Measurements from ENCODE around the gene PRR23E.

Gene PRR23E

DNA sequence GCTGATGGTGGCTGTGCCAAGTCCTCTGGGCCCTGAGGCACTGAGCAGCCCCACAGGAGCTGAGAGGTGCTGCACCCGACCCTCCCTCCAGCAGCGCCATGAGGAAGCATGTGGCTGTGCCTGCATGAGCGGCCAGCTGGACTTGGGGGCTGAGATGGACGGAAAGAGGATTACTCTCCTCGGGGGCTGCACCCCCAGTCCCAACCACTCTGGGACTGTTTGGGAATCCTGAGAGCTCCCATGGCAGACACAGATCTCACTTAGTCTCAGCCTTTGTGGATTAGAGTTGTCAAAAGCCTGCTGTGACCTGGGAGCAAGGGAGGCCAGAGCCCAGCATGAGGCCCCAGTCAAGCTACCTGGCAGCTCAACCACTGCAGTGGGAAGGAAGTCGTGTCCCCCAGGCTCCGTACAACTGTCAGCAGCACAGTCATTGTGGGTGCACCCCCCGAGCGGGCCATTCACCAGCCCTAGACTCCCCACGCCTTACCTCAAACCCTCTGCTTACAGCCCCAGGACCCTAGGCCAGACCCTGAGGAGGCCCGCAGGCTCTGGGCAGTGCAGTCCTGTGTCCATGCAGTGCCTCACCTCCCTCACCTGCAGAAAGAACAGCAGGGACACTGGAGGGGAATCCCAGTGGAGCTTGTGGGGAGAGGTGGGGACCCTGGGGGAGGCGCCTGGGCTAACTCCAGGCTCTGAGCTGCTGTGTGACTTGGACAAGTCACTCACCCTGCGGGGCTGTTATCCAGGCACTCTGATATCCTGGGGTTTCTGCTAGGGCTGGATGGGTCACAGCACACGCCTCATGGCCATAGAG, 17.1 kb downstream of the PRR23E start:
- TF ChIP-seq CREB1 (IDR thresholded peaks at IDR 0.05; ENCODE audit: low read depth), result no peak
- no peak for TF ChIP-seq EP300 (IDR thresholded peaks at IDR 0.05; ENCODE audit: borderline replicate concordance)
- no peak for TF ChIP-seq CEBPB (IDR thresholded peaks at IDR 0.05)
- TF ChIP-seq YY1 (IDR thresholded peaks at IDR 0.05; ENCODE audit: low read depth), result no peak
- TF ChIP-seq, protein P1, sequence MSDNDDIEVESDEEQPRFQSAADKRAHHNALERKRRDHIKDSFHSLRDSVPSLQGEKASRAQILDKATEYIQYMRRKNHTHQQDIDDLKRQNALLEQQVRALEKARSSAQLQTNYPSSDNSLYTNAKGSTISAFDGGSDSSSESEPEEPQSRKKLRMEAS (IDR thresholded peaks at IDR 0.05), result no peak
- no peak for TF ChIP-seq TAF1 (IDR thresholded peaks at IDR 0.05; ENCODE audit: low read depth)
- no peak for TF ChIP-seq RAD21 (IDR thresholded peaks at IDR 0.05; ENCODE audit: low read depth)
- TF ChIP-seq NFIC (IDR thresholded peaks at IDR 0.05), result no peak
- TF ChIP-seq TCF12 (IDR thresholded peaks at IDR 0.05; ENCODE audit: low read depth), result no peak
- TF ChIP-seq EGR1 (IDR thresholded peaks at IDR 0.05), result no peak
- TF ChIP-seq REST (IDR thresholded peaks at IDR 0.05; ENCODE audit: low read depth), result no peak
- TF ChIP-seq ZBTB7A (IDR thresholded peaks at IDR 0.05; ENCODE audit: low read depth), result no peak
- no peak for TF ChIP-seq FOXM1 (IDR thresholded peaks at IDR 0.05; ENCODE audit: borderline replicate concordance, low read depth)
- TF ChIP-seq, protein P2, sequence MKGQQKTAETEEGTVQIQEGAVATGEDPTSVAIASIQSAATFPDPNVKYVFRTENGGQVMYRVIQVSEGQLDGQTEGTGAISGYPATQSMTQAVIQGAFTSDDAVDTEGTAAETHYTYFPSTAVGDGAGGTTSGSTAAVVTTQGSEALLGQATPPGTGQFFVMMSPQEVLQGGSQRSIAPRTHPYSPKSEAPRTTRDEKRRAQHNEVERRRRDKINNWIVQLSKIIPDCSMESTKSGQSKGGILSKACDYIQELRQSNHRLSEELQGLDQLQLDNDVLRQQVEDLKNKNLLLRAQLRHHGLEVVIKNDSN (IDR thresholded peaks at IDR 0.05), result no peak
- TF ChIP-seq TEAD4 (IDR thresholded peaks at IDR 0.05), result no peak

DNA sequence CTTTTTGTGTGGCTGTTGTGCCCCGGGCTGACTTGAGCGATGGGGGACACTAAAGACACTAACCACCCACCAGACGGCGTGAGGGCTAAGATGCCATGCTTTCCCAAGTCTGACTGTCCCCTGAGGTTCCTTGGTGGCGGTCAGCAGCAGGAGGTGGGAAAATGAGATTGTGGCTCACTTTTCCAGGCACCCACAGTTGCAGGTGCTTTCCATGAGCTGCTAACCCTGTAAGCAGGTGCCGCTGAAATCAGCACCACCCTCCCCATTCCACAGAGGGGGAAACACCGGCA, 17.7 kb downstream of the PRR23E start:
- TF ChIP-seq, protein P2 (IDR thresholded peaks at IDR 0.05), result no peak
- TF ChIP-seq ZBTB7A (IDR thresholded peaks at IDR 0.05; ENCODE audit: low read depth) (no peak), TCF12 (IDR thresholded peaks at IDR 0.05; ENCODE audit: low read depth) (no peak), EP300 (IDR thresholded peaks at IDR 0.05; ENCODE audit: borderline replicate concordance) (no peak), YY1 (IDR thresholded peaks at IDR 0.05; ENCODE audit: low read depth) (no peak), TEAD4 (IDR thresholded peaks at IDR 0.05) (no peak), EGR1 (IDR thresholded peaks at IDR 0.05) (no peak), FOXM1 (IDR thresholded peaks at IDR 0.05; ENCODE audit: borderline replicate concordance, low read depth) (no peak), CEBPB (IDR thresholded peaks at IDR 0.05) (no peak), CREB1 (IDR thresholded peaks at IDR 0.05; ENCODE audit: low read depth) (no peak), REST (IDR thresholded peaks at IDR 0.05; ENCODE audit: low read depth) (no peak), RAD21 (IDR thresholded peaks at IDR 0.05; ENCODE audit: low read depth) (no peak)

DNA sequence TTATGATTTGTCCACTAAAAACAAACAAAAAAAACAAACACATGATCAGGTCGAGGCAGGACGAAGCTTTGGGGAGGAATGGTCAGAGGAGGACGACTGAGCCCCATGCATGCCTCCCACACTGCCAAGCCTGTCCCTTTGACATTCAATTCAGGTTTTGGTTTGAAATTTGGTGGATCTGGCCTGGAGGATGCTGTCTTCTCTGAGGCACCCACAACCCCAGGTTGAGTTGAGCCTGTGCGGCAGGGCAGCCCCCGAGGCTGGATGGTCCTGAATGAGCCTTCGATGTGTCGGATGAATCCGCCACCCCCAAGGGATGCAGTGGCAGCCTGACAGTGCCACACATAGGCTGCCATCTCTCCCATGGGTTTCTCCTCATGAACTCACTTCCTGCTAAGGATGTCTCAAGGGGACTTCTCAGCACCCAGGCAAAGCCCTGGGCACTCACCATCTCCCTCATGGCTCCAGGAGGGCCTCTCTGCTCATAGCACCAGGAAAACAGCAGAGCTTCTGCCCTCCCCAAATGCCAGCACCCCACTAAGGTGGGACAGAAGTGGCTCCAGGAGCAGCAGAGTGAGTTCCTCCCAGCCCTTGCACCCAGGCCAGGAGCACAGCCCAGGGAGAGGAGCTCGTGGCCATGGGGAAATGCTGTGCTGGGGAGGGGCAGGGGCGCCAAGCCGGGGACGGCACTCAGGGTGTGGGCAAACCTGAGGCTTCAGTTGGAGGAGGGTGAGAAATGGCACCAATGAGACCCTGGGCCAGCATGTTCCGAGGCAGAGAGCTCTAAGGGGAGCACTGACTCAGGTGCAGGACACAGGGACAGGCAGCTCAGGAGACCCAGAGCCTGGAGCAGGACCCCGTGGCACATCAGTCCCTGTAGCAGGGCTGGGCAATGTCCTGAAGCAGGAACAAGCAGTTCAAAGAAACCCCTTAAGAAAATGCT, 18.5 kb downstream of the PRR23E start:
- no peak for TF ChIP-seq REST (IDR thresholded peaks at IDR 0.05; ENCODE audit: low read depth)
- TF ChIP-seq, protein P2 (IDR thresholded peaks at IDR 0.05), result no peak
- no peak for TF ChIP-seq CEBPB (IDR thresholded peaks at IDR 0.05)
- TF ChIP-seq, protein P1 (IDR thresholded peaks at IDR 0.05), result no peak
- no peak for TF ChIP-seq NFIC (IDR thresholded peaks at IDR 0.05)
- no peak for TF ChIP-seq TEAD4 (IDR thresholded peaks at IDR 0.05)
- TF ChIP-seq TCF12 (IDR thresholded peaks at IDR 0.05; ENCODE audit: low read depth), result no peak
- TF ChIP-seq RAD21 (IDR thresholded peaks at IDR 0.05; ENCODE audit: low read depth), result no peak
- no peak for TF ChIP-seq ZBTB7A (IDR thresholded peaks at IDR 0.05; ENCODE audit: low read depth)
- no peak for TF ChIP-seq CREB1 (IDR thresholded peaks at IDR 0.05; ENCODE audit: low read depth)
